ENCODE measurements around the gene GOLGA6L2.
"Not testable (repeated sequence)": the region's sequence is repeated elsewhere in the genome, so short reads cannot be mapped to it uniquely, and the experiment has no call there.

The GOLGA6L2 gene, protein sequence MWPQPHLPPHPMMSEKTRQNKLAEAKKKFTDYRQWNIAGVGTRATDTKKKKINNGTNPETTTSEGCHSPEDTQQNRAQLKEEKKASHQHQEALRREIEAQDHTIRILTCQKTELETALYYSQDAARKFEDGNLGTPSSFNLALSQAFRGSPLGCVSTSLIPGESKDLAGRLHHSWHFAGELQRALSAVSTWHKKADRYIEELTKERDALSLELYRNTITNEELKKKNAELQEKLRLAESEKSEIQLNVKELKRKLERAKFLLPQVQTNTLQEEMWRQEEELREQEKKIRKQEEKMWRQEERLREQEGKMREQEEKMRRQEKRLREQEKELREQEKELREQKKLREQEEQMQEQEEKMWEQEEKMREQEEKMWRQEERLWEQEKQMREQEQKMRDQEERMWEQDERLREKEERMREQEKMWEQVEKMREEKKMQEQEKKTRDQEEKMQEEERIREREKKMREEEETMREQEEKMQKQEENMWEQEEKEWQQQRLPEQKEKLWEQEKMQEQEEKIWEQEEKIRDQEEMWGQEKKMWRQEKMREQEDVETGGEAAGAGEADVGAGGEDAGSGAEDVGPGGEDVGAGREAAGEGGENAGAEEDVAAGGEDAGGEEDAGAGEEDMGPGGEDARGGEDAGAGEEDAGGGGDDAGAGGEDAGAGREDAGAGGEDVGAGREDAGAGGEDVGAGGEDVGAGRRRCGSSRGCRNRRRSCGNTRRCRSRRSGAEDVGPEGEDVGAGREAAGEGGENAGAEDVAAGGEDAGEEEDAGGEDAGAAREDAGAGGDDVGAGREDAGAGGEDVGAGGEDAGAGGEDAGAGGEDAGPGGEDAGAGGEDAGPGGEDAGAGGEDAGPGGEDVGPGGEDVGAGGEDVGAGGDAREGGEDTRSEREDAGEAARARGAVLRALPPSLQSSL

DNA sequence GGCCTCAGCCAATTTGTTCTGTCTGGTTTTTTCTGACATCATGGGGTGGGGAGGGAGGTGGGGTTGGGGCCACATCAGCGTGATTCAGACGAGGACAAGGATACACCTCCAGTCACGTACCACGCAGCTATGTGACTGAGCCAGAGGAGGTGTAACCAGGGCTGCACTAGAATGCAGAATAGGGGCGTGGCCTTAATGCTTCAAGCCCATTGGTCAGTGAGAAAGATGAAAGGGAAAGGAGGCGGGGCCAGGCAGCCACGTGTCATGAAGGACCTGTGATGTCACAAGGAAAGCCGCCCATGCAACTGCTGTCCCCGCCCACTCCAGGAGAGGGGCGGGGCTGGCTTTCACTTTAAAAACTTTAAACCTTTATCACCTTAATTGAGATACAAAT lies at the start of gene GOLGA6L2:
Gene GOLGA6L2, minus strand, starts transcription at position 137 of the 394 bp plus-strand sequence. Its CDS starts 62 bp downstream, at position 75.
- no peak for DNase-seq

DNA sequence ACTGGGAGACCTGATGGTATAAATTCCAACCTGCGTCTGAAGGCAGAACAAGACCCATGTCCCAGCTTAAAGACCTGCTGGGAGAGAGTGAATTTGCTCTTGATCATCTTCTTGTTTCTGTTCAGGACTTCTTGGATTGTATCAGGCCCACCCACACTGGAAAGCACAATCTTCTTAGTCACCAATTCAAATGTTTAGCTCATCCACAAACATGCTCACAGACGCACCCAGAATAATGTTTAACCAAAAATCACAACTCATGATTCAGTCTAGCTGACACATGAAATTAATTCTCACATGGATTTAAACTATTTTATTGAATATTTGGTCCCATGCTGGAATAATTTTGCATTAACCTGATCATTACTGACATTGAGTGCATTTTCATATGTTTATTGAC lies 37.8 kb upstream of the GOLGA6L2 start:
- no peak for DNase-seq

DNA sequence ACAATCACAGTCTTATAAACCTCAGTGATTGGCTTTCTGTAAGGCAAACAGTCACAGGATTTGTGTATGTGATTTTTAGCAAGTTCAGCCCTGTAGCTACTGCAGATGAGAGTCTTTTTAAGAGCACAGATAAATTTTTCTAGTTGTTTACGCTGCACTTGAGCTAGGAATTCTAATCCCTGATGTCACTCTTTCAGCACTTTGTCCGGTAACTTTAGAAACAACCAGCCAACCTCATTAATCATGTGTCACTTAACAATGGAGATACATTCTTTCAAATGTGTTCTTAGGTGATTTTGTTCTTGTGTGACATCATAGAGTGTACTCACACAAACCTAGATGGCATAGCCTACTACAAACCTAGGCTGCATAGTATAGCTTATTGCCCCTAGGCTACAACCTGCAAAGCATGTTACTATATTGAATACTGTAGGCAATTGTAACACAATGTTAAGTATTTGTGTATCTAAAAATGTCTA lies 36.8 kb upstream of the GOLGA6L2 start:
- DNase-seq: no peak

DNA sequence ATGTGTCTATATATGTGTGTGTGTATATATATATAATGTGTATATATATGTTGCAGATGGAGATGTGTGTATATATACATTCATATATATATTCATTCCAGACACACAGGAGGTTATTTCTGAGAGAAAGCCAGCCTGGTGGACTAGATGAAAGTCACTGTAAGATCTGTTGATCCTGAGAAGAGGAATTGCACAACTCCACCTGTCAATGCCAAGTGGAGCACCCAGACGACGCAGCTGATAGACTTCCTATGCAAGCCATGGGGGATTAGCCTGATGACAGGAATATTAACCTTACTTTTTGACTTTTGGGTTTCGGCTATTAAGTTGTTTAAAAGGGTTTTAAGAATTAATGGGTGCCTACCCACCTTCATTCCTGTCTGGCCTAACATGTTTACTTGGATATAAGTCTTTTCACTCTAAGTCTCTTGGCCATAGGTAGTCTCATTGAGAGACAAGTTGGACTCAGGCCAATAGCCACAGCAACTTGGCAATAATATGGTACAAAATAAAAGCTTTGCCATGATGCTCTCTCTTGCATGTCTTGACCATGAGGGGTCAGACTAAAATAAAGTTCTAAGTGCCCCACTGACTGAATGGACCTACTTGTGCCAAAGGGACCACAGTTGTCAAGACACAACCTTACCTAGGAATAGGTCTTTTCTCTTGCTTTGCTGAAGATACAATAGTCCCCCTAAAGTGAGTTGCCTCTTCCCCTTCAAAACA lies 35.9 kb upstream of the GOLGA6L2 start:
- no peak for DNase-seq

DNA sequence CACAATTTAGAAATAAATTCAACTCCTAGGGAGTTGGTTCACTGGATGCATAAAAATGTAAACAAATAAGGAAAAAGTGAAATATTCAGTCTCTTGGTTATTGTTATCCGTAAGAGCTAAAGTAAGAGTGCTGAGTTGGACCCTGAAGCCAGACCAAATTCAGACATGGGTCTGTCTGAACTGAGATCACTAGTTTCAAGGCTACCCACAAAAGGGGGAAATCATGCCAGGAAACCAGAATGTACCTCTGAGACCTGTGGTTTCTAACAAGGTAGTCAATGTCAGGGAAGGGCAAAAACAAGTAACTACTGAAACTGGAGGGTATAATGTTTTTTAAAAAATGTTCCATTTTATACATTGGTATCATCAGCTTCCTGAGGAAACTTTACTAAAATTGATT lies 35.2 kb upstream of the GOLGA6L2 start:
- DNase-seq: no peak

DNA sequence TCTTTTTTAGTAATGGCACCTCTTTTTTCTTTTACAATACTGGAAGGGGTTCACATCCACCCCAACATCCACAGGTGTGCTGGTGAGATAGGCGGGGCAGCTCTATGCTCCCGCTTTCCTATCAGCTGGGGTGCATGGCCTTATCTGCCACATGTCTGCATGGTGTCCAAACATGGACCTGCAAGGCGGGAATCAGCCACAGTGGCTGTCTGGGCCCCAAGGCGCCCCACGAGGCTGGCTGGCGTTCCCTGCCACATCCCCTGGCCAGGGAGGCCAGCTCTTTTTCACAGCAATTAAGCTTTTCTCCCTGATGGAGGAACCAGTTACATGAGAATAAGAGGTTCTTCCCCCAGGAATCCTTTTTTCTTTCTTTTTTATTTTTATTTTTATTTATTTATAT lies 30.9 kb upstream of the GOLGA6L2 start:
- DNase-seq: no peak

DNA sequence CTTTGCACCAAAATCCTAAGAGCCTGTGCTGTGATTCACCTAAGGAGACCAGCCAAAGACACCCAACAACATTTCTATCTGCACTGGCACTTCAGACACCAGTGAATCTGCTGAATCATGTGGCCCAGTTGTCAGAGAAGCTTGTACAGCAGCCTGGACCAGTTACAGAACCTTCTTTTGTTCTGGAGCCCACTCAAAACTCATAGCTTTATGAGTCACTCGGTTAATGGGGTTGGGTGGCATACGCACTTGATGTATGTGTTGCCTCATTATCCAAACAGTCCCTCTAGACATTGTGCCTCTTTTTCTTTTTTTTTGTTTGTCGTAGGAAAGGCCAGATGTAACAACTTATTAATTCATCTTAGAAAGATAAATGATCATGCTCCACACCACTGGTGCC lies 25.6 kb upstream of the GOLGA6L2 start:
- no peak for DNase-seq

DNA sequence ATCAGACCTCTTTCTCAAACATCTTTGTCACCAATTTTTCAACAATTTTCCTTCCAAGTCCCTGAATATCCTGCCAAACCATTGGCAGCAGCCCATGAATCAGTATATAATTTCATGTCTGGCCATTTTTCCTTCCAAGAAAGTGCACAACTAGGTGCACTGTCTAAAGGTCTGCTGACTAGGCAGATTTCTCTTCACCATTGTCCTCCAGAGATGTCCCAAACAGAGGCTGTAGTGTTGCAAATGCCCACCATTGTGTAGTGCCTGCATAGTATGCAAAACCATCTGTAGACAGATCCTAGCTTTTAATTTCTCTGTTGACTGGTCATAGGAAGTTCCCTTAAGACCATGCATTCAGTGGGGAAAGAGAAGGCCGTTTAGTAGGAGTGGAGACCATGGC lies 25.0 kb upstream of the GOLGA6L2 start:
- no peak for DNase-seq

DNA sequence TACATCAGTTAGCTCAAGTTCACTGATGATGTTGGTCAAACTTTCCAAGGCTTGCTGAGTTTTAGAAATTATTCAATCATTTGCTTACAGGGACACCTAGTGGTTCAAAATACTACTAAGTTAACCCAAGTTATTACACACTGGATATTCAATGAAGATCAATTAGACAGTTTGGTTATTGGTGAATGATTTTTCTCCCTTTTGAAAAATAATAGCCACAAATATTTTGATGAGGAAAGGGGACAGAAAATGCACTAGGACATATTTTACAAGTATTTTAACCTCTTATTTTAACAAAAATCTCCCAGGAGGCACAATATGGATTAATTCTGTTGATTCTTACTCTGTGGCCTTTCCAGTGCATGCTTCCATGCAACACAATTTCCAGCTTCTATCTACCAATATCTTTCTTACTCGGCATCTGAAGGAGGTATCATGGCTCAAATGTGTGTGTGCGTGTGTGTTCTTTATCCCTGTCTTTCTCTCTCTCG lies 20.1 kb upstream of the GOLGA6L2 start:
- DNase-seq: no peak

DNA sequence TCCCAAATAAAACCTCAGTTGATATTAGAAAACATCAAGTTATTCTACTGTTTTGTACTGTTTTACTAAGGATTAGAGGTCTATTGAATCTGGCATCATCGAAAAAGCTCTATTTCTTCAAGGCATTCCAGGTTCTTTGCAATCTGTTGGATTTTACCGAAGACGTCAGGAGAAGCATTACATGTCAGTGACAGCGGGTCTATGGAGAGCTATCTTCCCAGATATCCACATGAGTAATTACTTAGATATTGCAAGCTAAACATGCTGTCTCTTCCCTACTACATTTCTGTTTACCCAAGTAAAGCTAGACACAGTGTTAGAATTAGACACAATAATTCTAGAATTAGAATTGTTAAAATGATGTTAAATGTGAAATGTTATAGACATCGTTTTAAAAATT lies 10.8 kb upstream of the GOLGA6L2 start:
- no peak for DNase-seq

DNA sequence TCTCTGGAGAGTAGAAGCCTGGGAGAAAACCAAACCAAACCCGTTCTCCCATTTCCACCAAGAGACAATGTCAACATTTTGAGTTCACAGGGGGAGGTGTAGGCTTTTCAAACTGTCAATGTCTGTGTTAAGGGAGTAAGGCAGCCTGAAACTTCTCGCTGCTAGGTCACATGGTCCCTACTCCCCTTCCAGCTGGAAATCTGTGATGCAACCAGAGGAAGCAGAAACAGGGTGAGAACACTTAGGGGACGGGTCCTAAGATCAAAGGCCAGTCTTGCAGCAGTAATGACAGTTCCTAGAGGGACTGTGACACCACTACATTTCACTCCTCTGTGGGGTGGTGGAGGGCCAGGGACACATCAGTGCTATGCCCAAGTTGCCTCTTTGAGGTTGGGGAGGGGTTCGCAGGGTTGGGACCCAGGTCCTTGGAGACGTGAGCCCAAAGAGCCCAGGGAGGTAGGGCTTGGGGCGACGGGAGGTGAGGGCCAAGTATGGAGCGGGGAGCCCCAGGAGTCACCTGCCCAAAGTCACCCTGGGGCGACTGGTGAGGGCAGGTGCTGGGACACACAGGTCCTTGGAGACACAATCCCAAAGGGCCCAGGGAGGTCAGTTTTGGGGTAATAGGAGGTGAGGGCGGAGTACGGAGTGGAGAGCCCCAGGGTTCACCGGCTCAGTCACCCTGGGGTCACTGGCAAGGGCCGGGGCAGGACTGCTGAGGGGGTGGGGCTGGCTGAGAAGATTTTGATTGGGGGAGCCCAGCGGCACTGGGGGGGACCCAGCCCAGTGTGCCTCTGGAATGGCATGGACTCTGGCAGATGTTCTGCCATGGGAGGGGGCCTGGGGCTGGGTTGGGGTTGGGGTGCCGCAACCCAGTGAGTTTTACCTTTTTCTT lies 582 bp downstream of the GOLGA6L2 start:
- no peak for DNase-seq

DNA sequence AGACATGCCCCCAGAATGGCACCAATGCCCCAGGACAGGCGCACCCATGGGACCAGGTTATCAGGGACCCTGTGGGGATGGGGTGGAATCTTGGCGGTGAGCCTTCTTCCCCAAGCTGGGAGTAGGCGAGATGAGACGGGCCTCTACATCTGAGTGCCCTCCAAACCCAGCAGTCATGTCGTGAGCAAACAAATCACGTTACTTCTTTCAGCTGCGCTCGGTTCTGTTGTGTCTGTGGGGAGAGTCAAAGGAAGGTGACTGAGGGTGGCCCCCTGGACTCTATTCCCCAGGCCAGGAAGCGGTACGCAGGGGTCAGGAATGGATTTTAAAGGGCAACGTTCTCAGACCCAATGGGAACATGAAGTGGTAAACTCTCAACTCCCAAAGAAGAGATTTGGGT lies 2.8 kb downstream of the GOLGA6L2 start:
- DNase-seq: no peak

DNA sequence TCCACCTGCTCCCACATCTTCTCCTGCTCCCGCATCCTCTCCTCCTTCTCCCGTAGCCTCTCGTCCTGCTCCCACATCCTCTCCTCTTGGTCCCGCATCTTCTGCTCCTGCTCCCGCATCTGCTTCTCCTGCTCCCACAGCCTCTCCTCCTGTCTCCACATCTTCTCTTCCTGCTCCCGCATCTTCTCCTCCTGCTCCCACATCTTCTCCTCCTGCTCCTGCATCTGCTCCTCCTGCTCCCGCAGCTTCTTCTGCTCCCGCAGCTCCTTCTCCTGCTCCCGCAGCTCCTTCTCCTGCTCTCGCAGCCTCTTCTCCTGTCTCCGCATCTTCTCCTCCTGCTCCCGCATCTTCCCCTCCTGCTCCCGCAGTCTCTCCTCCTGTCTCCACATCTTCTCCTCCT lies 5.8 kb downstream of the GOLGA6L2 start:
- DNase-seq: no peak

DNA sequence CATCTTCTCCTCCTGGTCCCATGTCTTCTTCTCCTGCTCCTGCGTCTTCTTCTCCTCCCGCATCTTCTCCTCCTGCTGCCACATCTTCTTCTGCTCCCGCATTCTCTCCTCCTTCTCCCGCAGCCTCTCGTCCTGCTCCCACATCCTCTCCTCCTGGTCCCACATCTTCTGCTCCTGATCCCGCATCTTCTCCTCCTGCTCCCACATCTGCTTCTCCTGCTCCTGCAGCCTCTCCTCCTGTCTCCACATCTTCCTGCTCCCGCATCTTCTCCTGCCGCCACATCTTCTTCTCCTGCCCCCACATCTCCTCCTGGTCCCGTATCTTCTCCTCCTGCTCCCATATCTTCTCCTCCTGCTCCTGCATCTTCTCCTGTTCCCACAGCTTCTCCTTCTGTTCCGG lies 6.4 kb downstream of the GOLGA6L2 start:
- no peak for DNase-seq

DNA sequence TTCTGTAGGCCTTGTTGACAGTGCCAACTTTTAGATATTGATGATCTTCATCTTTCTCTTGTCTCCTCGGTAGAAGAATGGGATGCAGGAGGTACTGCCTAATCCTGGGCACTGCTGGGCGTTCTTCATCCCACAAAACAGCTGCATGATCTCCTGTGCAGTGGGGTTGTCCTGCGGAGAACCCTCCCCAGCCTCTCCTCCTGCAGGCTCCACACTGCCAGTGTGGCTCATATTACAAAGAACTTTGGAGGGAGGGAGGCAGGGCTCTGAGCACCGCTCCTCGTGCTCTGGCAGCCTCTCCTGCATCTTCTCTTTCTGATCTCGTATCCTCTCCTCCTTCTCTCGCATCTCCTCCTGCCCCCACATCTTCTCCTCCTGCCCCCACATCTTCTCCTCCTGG lies 7.5 kb downstream of the GOLGA6L2 start:
- no peak for DNase-seq

DNA sequence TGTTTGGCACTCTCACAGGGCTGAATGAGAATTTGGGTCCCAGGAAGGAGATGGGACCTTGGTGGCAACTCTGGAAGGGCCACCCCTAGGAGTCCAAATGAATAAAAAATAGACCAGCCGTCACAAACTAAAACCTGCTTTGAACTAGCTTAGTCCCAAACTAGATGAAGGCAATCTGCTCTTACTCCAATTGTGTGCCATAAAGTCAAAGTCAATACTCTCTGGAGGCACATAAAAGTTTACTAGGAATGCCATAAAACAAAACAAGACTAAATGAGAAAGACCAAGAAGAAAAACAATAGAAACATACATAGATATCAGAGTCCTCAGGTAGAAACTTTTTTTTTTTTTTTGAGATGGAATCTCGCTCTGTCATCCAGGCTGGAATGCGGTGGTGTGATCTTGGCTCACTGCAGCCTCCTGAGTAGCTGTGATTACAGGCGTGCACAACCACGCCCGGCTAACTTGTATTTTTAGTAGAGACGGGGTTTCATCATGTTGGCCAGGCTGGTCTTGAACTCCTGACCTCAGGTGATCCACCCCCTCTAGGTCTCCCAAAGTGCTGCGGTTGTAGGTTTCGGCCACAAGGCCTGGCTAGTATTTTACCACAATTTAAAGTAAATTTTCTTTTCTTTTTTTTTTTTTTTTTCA lies 8.1 kb downstream of the GOLGA6L2 start:
- DNase-seq: no peak

DNA sequence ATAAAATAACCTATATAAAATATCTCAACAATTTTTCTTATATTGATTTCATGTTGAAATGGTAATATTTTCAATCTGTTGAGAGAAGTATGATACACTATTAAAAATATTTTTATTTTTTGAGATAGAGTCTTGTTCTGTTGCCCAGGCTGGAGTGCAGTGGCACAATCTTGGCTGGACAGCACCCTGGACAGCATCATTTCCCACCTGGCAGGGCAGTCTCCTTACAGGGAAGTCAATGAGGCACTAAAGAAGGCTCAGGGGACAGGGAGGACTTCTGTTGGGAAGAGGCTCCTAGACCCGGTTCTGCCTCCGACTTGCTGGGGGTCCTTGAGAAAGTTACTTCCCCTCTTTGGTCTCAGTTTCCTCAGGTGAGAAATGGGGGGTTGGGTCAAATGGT lies 9.4 kb downstream of the GOLGA6L2 start:
- DNase-seq: no peak

DNA sequence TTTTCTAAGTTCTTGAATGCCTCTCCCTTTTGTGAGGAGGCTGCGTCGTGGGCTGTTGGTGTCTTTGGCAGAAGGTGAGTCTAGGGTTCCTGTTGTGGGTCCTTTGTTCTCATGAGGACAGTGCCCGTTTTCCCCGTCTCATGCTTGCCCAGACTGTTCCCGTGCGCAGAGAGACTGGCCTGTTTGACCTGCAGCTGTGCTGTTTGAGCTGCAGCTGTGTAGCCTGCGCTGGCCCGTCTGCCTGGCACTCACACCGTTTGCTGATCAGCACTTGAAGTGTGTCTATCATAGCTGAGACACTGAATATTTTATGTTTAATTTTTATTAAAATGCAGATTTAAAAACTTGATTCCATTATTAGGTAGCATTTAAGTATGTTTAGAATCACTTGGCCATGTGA lies 9.9 kb downstream of the GOLGA6L2 start:
- no peak for DNase-seq

DNA sequence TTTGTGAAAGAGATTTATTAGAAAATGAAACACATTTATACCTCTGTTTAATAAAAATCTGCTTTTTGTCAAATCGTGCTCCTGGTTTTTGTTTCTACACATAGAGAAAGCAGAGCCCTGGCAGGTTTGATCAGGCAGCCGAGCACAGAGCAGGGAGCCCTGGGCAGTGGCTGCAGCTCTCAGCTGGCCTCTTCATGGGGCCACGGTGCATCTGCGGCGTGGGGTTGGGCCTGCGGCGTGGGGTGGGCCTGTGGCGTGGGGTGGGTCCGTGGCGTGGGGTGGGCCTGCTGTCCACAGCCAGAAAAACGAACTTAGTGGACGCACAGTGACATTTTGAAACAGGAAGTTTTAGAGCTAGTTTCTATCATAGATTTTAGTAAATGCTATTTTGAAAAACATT lies 10.6 kb downstream of the GOLGA6L2 start:
- no peak for DNase-seq

DNA sequence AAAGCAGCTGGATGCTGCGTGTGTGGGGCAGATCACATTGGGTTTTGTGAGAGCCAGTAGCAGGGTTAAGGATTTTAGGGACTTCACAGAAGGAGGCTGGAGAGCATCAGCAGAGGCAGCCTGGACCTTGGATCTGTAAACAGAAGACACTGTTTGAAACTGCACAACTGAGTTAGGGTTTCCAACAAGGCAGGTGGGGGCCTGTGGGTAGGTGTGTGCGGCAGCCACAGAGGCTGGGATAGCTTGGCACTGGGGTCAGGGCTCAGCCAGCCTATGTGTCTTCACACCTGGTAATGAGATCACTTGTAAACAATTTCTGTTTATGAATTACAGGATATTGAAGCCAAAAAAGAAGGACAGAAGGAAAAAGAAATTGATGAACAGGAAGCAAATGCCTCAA lies 12.3 kb downstream of the GOLGA6L2 start:
- DNase-seq: not testable (repeated sequence)

DNA sequence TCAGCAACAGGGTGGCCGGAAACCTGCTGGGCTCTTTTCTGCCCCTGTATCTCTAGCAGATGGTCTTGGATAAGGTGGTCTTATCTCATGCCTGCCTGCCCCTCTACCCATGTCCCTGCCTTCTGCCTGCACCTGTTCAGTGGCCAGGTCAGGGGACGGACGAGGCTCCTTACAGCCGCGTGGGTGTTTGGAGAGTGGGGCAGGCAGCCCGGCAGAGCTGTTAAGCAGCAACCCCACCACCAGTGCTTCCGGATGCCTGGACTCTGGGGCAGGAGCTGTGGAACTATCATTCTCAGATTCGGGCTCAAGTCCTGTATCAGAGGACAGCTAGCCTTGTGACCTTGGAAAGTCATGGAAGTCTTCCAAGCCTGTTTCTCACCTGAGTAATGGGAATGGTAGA lies 21.7 kb downstream of the GOLGA6L2 start:
- DNase-seq: not testable (repeated sequence)
